GM19467 (cell line): ENCODE results near the gene RHEB.

Source experiments
- ATAC-seq: cut with Tn5 transposase; IDR thresholded peaks from one replicate; pipeline ENCODE4 v1.9.1; 2021; ENCODE audit warnings: mild to moderate bottlenecking, moderate library complexity; ENCODE audit not compliant: unreplicated experiment

Gene RHEB

DNA sequence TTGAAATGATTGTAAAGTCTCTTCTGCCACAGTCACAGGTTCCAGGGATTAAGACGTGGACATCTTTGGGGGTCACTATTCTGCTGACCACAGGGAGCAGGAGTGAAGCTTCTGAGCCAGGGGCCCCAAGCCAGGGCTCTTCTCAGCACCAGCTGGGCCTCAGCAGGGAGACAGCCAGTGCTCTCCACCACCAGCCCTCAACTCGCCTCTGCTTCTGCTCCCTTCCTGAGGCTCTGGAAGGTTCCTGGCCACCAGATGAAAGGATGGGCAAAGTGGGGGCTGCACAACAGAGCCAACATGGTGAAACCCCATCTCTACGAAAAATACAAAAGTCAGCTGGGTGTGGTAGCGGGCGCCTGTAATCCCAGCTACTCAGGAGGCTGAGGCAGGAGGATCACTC lies 68.5 kb downstream of the RHEB start:
- ATAC-seq: no peak

DNA sequence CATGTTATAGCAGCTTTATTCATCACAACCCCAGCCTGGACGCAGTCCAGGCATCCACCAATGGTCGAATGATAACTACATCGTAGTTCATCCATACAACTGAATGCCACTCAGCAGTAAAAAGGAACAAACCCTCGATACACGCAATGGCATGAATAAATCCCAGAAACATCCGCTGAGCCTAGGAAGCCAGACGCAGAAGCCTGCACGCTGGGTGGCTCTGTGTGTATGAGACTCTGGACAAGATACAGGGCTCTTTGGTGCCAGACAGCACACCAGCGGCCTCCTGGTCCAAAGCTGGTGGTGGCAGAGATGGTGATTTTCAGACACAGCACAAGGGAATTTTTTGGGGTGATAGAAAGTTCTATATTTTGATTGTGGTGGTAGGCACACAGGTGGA lies 69.7 kb downstream of the RHEB start:
- no peak for ATAC-seq

DNA sequence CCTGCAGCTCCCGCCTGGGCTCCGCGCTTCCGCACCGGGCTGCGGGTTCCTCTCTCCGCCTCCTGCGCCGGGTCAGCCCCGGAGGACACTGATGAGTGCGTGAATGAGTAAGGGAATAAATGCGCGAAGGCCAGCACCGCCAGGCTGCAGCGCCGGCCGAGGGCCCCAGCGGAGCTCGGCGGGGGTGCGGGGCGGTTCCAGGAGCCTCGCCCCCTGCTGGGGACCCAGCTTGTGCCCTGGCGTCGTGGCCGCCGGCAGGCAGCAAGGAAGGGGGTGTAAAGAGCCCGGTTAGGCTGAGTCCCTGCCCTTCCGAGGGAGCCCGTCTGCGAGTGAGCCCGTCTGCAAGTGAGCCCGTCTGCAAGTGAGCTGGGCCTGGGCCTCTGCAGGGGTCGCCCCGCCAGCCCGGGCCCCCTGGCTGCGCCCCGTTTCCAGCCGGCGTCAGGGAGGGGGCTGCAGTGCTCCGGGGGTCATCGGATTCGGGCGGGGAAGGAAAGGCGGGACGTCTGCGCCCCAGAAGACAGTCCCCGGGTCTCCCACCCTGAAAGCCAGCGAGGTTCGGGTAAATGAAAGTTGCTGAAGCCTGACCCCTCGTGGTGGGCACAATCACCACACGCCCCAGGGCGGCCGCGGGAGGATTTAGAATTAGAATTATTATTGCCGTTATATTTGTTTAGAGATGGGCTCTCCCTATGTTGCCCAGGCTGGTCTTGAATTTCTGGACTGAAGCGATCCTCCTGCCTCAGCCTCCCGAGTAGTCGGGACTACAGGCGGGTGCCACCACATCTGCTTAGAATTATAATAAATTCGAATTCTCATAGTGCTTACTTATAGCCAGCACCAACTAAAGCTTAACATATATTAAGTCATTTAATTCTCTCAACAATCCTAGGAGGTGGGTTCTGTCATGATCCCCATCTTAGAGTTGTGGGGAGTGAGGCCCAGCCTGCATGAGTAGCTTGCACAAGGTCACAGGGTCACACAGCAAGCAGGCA lies 71.1 kb downstream of the RHEB start:
- ATAC-seq: no peak

DNA sequence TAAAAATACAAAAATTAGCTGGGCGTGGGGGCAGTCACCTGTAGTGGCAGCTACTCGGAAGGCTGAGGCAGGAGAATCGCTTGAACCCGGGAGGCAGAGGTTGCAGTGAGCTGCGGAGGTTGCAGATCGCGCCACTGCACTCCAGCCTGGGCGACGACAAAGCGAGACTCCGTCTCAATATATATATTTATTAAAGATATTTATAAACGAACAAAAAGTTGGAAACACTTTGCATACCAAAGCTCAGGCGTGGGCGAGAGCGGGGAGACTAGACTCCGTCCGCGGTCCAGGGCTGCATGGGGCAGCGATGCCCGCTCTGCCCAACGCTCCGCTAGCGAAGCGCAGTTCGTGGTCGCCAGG lies 71.8 kb downstream of the RHEB start:
- ATAC-seq: no peak

DNA sequence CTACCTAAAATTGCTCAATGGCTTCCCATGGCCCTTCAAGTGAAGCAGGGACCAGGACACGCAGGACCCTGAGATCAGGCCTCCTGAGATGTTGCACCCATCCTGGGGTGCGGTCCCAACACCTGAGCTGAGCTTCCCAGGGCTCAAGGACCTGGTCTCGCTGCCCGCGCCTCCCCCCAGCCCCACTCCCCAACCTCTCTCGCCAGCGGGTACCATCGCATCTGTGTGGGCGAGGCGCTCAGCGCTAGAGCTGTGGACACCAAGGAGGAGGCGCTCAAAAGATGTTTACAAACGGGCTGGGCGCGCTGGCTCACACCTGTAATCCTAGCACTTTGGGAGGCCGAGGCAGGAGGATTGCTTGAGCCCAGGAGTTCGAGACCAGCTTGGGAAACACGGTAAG lies 72.4 kb downstream of the RHEB start:
- no peak for ATAC-seq

DNA sequence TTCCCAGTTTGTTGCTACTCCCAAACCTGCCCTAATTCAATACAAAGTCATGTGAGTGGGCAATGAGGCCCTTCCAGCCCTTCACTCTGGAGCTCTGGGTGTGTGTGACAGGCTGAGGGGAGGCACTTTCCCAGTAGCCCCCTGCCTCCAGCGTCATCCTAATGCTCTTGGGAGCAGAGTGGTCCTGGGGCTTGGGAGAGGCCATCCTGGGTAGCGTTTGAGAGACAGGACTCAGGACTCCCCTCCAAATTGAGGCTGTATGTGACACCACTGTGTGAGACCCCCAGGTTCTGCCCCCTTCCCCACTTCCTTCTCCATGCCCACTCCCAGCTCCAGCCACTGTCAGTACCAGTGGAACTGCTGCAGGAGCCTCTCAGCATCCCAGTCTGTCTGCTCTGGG lies 73.3 kb downstream of the RHEB start:
- ATAC-seq: no peak

DNA sequence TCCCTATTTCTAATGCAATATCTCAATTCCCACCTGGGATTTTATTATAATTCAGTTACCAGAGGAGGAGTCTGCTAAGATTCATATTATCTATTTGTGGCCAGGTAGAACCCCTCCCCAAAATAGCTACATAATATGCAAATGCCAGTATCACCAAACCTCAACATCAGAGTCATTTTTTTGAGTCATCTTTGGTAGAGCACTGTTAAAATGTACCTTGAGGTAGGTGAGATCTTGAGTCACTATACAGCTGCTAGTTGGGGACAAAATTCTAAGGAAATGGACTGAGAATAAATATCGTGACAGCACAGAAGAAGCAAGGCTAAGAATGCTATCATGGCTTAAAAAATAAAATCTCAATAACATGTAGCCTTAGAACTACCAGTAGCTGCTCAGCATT lies 75.1 kb downstream of the RHEB start:
- ATAC-seq: no peak

DNA sequence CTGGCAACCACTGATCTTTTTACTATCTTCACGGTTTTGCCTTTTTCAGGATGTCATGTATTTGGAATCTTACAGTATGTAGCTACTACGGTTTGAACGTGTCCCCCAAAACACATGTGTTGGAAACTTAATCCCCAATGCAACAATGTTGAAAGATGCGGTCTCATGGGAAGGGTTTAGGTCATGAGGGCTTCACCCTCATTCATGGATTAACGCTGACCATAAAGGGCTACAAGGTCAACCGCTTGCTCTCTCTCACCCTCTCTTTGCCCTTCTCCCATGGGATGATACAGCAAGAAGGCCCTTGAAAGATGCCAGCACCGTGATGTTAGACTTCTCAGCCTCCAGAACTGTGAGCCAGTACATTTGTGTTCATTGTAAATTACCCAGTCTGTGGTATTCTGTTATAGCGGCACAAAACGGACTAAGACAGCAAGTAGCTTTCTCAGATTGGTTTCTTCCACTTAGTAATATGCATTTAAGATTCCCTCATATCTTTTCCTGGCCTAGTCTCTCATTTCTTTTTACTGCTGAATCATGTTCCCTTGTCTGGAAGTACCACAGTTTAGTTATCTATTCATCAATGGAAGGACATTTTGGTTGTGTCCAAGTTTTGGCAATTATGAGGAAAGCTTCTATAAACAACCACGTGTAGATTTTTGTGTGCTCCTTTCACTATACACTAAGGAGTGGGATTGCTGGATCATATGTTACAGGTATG lies 76.8 kb downstream of the RHEB start:
- ATAC-seq: no peak

DNA sequence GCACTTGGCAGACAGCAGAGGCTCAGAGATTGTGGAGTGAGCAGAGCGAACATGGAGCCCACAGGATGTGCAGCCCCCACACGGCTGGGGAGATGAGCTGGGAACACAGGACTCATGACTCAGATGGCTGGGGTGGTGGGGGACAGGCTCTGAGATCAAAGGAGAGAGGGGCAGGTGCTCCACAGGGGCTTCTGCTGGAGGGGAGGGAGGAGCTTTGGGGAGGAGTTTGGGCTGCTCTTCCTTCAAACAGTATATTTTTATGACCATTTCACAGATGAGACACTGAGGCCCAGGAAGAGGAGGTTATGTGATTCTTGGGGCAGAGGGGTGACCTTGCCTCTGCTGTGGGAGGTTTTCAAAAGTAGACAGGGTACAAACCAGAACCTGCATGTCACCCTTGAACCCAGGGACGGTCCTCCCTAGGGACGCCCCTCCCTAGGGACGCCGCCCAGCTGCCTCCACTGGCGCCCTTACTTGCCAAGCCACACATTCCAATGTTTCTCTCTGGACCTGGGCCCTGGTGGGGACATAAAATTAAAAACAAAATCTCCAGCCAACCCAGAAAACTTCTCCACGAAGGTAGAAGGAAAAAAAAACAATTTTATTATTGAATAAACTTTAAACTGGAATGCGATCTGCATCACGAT lies 78.8 kb downstream of the RHEB start:
- no peak for ATAC-seq

DNA sequence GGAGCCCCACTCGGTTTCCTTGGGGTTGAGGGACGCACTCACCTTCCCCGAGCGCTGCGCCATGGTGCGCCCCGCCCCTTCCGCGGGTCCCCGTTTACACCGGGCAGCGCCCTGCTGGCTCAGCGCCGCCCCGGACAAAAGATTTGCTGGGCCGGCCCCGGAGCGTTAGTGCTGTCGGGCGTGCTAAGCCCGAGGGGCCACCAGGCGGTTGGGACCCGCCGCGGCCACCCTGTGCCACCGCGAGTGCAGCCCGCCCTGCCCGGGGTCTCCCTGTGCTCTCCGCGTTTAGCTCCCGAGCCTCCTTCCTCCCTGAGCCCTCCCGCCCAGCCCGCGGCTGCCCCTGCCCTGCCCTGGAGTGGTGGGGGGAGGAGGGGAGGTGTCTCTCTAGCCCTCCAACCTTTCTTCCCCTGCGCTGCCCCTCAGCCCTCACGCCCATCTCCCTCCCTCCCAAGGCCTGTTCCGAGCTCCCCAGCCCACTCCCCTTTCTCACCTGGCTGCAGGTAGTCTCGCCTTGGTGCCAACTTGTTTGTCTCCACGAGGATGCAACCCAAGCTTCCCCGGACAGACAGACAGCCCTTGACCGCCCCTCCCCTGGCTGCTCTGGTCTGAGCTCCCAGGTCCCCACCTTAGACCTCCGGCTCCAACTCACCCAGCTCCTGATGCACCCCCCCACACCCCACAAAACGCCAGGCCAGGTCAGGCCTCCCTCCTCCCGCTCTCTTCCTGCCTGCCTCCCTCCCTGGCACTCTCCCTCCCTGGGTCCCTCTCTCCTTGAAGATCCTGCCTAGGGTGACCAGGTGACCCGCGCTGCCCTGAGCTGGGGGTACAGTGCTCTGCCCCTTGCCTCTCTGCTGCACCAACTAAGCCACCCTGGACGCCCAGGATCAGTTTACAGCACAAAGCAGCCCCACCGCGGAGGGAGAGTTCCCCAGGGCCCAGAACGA lies 79.6 kb downstream of the RHEB start, which contains the start of gene CRYGN:
TSS of gene CRYGN (minus strand) at position 287 of the 944 bp plus-strand sequence. CDS start at position 63, 224 bp downstream.
- no peak for ATAC-seq

DNA sequence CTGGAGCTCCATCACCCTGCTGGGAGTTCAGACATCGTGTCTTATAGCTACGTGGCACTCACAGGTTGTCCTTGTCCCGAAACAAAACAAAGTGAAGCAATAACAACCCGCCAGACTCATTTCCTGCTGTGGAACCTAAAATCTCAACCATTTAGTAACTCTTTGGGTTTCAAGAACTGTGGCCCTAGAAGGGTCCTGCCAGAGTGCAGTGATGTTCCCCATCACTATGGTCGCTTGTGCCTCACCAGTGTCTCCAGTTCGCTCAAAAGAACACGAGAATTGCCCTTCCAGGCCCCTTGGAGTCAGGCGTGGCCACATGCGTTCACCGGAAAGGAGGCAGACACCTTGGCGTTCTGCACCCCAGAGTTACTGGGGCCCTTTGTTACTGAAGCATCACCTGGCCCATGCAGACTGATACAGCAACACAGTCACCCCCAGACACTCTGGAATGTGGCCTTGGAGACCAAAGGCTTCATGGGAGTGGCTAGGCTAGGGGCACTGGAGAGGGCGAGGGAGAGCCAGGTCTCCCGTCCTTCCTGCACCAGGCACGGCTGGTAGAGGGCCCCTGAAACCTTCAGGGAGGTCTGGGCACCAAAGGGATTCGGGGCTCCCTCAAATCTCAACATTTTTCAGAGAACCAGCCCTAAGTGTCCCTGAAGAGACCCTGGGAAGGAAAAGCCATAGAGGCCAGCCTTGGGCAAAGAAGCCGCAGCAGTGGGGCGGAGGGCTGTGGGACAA lies 80.7 kb downstream of the RHEB start:
- no peak for ATAC-seq

DNA sequence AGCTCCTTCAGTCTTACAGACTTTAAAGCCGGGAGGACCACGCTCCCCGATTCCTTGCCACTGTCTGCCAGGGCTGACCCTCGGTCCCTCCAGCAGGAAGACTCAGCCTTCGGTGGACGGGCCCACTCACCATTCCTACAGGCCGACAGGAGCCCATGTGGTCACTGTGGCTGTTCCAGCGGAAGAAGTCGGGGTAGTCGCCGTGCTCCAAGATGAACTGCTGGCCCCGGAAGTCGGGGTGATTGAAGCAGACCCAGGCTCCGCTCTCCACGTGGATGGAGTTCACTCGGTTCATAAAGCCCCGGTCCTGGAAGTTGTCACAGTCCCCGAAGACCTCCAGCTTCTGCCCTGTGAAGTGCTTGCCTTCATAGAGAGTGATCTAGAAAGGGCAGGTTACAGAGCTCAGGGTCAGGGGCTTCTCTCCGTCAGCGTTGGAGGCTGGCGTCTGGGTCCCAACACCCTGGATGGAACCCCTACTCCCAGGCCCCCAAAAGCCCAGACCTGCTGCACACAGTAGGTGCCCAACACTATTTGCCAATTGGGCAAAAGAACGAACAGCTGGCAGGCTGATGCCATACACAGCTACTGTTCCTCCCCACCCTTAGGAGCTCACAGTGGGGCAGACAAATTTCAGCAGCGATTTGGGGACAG lies 81.7 kb downstream of the RHEB start:
- ATAC-seq: no peak

DNA sequence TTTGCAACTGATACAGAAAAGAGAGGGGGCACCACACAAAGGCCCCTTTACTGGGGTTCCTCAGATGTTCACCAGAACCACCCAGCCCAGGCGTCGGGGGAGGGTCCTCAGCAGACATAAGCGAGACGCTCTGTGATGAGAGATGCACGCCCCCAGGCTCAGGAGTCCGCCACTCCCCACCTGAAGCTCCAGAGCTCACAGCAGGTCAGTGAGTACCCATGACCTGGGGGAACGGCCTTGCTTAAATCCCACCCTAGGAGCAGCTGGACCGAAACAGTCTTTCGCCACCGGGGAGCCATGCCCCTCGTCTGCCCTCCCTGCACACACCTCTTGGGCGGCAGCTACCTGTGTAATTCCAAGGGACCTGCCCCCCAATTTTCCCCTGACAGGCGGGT lies 82.5 kb downstream of the RHEB start:
- no peak for ATAC-seq

DNA sequence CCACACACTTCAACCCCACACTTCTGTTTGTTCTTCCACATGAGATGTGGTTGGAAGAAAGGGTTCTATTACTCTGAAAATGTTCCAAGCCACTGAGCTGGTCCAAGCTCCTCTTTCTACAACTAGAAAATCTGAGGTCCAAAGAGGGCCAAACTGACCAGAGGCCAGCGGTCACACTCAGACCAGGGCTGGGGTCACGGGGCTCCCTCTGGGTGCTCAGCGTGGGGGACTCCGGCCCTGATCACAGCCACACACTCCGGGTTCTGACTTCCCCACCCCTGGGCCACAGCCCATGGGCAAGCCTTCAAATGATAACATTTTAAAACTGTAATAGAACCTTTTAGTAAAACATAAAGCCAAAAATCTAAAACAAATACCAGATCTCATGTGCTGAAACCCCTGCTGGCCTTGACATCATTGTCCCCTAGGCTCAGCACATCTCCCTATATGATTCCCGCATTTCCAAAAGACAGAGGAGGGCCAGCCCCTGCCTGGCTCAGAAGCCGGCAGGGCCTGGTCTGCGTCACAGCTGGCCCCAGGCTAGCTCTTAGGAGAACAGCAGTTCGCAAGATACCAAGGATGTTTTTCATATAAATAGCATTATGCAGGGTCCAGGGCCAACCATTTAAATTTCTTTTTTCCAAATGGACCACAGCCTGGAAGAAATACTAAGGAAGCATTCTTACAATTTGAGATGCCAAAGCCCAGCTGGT lies 83.1 kb downstream of the RHEB start:
- no peak for ATAC-seq

DNA sequence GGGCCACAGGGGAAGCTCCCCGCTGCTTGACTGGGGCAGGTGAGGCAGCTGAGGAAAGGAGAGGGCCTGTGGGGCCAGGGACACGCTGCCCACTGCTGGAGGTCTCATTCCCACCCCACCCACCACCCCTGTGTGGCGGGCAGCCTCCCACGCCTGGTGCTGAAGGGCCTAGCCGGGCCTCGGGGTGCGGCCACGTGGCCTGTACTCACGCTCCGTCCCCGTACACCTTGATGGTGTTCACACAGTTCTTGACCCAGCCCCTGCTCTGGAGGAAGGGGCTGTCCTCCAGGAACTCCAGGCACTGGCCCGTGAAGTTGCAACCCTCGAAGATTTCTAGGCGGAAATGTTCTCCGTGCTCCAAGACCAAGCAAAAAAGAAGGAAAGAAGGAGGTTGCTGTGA lies 83.7 kb downstream of the RHEB start:
- ATAC-seq: no peak

DNA sequence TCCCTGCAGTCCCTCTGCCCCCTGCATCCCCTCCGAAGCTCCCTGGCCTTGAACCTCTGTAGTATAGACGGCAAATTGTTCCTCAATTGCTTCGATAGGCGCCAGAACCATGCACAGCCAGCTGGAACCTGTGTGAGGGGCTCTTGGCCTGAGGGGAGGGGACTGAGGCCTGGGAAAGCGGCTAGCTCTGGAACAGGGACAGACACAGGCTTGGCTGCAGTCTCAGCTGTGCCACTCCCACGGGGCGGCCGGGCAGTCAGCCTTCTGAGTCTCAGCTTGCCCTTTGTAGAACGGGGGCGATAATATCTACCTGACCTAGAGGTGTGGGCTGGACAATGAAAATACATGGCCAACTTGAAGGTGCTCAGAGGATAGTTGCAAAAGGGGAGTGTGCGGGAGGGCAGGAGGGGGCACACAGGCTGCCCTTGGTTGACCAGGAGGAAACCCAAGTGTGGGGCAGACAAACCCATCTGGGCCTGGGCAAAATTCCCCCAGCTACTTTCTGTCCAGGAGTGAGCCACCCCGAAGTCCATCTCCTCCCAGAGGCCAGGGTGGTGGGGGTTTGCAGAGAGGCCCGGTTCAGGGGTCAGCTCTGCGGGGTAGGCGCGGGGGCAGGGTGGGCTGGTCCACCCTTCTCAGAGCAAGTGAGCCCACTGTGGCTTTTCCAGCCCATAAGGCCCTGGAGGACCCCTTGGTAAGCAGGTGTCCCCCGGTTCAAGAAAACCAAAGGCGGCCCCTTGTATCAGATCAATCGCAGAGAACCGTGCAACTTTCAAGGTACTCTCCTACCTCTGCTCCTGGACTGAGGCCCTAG lies 84.4 kb downstream of the RHEB start:
- ATAC-seq: no peak

DNA sequence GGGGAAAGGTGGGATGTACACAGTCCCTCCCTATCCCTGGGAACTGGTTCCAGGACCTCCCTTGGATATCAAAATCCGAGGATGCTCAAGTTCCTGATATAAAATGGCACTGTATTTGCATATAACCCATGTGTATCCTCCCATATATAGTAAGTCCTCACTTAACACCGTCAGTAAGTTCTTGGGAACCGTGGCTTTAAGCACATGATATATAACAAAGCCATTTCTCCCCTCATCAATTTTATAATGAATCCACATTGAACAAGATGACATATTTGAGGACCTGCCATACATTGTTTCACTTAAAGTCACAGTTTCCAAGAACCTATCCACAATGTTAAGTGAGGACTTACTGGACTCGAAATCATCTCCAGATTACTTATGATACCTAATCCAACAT lies 85.1 kb downstream of the RHEB start:
- no peak for ATAC-seq
